ENCODE data around the gene SYK.

DNA sequence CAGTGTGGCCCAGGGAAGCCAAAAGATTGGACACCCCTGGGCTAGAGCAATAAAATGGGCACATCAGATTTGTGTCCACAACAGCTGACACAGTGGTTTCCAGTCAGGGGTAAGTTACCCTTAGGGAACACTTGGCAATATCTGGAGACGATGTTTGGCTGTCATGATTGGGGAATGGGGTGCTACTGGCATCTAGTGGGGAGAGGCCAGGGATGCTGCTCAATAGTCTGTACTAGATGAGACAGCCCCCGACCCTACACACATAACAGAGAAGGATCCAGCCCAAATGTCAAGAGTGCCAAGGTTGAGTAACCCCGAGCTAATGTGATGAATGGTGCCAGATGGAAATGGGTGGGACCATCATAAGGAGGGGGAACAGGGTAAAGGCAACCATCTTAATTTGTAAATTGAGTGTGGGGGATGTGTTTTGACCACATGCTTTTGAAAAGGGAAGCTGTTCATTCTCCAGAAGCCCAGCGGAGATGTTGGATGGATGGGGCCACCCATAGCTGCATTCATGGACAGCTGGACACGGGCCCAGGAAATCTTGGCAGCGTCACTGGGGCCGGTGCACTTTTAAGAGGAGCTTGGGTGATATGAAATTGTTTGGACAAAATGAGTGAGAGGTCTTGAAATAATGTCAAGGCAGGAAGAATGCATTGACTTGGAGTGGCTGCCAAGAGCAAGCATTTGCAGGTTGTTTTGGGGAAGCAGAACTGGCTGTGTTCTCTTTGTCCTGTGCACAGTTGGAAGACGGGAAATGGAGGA is 33.4 kb downstream of the SYK start:
- TF ChIP-seq, protein P1, sequence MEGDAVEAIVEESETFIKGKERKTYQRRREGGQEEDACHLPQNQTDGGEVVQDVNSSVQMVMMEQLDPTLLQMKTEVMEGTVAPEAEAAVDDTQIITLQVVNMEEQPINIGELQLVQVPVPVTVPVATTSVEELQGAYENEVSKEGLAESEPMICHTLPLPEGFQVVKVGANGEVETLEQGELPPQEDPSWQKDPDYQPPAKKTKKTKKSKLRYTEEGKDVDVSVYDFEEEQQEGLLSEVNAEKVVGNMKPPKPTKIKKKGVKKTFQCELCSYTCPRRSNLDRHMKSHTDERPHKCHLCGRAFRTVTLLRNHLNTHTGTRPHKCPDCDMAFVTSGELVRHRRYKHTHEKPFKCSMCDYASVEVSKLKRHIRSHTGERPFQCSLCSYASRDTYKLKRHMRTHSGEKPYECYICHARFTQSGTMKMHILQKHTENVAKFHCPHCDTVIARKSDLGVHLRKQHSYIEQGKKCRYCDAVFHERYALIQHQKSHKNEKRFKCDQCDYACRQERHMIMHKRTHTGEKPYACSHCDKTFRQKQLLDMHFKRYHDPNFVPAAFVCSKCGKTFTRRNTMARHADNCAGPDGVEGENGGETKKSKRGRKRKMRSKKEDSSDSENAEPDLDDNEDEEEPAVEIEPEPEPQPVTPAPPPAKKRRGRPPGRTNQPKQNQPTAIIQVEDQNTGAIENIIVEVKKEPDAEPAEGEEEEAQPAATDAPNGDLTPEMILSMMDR (conservative IDR thresholded peaks at IDR 0.05; ENCODE audit: low read length) = peak; percentile 43; the same call in 1 of the 2 replicates
- TF ChIP-seq EZH2phosphoT487 (IDR thresholded peaks at IDR 0.05; ENCODE audit: borderline replicate concordance) = no peak
